ENCODE measurements around the gene PLXDC1.
"Not testable (repeated sequence)": the region's sequence is repeated elsewhere in the genome, so short reads cannot be mapped to it uniquely, and the experiment has no call there.

PLXDC1 gene

DNA sequence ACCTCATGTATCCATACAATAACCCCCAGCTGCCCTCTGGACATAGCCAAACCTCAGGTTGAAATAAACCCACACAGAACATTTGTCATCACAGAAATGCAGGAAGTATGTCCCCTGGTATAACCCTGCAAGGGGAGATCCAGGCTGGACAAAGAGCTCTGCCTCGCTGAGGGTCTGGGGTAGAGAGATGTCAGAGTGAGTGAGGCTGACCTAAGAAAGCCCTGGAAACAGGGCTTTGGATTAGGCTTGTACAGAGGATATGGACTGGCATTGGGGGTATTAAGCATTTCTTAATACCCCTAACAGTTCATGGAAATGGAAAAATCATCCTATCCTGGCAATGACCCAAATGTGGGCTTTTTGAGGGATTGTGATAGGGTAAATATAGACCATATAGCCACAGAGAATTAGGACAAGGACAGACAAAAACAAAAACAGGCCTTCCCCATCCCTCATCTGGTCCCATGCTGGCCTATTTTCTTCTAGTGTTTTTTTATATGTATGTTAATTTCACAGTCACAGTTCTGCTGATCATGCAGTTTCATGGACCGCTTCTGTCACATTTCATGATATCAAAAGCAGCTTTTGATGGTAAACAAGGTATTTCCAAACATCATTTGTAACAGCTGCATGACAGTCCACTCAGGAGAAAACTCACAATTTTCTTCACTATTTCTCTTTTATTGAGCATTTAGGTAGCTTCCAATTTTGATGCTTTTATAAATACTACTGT lies 26.1 kb downstream of the PLXDC1 start:
- no peak for DNase-seq (ENCODE audit: low read depth)

DNA sequence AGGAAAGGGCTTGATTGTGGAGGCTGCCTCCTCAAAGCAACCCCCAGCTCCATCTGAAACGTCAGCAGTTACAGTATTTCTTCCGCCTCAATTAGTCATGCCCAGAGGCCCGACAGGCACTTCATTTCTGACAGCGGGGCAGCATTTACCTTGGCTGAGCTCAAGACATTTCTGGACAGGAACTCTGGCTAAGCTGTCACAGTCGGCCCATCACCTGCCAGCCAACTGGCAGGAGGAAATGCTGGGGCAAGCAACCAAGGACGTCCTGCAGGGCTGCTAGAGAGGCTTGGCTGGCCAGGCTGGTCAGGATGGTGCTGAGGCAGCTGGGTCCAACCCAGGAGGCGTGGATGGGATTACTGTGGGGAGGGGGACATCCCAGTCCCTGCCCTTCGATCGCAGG lies 27.8 kb downstream of the PLXDC1 start:
- no peak for DNase-seq (ENCODE audit: low read depth)

DNA sequence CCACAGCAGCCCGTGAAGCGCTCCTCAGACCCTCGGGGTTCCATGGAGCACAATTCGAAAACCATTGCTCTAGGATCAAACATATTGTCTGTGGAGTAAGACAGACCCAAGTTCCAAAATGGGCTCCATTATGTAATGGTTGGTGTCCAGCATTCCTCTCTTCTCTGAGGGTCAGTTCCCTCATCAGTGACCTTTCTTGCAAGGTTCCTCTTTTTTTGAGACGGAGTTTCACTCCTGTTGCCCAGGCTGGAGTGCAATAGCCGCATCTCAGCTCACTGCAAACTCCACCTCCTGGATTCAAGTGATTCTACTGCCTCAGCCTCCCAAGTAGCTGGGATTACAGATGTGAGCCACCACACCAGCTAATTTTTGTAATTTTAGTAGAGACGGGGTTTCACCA lies 28.4 kb downstream of the PLXDC1 start:
- no peak for DNase-seq (ENCODE audit: low read depth)

DNA sequence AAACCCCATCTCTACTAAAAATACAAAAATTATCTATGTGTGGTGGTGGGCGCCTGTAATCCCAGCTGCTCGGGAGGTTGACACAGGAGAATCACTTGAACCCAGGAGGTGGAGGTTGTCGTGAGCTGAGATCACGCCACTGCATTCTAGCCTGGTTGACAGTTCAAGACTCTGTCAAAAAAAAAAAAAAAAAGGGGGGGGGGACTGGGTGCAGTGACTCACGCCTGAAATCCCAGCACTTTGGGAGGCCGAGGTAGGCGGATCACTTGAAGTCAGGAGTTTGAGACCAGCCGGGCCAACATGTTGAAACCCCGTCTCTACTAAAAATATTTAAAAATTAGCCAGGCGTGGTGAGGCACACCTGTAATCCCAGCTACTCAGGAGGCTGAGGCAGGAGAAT lies 29.5 kb downstream of the PLXDC1 start:
- DNase-seq (ENCODE audit: low read depth) = not testable (repeated sequence)

DNA sequence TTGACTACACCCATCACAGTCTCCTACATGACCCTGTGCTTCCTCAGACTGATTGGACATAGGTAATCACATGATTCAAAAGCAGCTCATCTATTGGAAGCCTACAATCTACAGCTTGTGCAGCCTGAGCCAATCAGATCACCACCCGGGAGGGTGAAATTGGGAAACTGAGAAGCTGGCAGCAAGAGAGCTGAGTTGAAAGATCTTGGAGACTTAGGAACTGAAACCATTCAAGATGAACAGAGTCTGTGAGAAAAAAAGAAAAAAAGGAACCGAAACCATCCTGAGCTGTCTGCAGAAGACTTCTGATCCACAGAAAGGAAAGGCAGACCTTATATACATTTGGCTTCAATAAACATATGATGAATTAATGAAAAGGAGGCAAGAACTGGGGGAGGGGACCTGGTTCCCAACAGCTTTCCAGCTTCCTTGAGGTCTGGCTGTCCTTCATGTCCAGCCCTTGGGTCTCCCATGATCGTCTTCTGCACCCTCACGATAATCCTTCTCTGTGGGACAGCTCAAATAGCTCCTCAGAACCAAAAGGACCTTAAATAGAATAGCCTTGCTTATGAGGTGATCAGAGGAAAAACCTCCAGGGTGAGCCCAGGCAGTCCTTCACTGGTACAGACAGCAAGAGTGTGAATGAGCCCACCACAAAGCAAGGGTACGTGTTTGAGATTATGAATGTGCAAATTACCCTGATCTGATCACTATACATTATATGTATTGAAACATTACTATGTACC lies 32.6 kb downstream of the PLXDC1 start:
- DNase-seq (ENCODE audit: low read depth) = no peak

DNA sequence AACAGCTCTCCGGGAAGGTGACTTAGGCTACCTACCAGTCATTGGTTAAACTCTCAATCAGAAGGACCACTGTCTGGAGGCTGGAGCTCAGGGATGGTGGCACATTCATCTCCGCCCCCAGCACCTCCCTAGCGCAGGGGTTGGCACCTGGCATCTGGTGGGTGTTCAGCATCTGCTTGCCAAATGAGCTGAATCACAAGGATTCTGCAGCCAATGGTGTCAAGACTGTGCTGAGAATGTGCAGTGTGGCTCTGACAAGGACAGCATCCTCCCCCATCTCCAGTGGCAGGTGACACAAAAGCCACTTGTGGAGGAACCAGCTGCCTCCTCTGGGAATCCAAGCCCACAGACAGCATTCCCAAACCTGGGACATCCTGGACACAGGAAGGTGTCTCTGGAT lies 35.2 kb downstream of the PLXDC1 start:
- DNase-seq (ENCODE audit: low read depth) = no peak

DNA sequence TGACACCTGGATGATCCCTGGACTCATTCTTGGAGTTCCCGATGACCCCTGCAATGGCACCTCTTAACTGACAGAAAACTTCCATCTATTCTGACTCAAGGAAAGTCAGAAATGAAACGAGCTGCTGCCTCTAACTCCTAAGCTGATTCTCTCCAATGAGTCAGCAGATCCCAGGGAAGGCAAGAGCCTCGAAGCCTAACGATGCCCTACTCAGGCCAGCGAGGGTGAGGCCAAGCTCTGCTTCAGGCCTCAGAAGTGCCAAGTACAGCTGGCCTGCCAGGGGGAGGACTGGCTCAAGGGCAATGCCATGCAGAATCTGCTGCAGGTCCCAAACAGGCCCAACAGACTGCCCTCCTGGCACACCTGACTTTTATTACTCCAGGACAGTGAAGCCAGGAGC lies 36.3 kb downstream of the PLXDC1 start:
- no peak for DNase-seq (ENCODE audit: low read depth)

DNA sequence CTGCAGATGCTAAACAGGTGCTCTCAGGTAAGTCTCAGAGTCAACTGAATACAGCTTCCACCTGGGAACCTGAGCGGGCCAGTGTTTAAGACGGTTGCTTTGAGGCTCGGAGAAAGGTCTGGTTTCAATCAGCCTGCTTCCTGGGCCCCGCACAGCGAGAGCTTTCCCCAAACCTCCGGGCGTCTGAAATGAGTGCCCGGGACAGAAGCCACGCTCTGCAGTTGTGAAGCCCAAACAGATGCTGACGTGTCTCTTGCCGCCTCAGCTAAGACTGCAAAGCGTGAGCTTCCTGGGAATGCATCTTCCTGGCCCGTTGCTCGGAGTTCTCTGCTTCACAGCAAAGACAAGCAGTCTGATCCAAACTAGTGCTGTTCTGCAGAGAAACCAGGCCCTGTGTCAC lies 36.7 kb downstream of the PLXDC1 start:
- DNase-seq (ENCODE audit: low read depth) = no peak

DNA sequence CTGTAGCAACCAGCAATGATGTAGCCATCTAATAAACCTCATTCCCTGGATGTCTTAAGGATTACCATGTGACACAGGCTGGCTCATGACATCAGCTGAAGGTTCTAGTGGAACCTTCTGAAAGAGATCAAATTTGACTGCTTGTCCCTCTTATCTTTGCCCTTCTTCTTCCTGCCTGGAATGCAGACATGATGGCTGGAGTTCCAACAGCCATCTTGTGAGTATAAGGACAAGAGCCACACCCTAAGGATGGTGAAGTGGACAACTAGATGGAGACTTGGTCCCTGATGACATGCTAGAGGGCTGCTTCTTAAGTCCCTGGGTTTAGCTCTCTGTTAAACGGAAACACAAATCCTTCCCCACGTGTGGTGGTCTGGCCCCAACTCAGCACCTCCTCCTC lies 37.6 kb downstream of the PLXDC1 start:
- no peak for DNase-seq (ENCODE audit: low read depth)

DNA sequence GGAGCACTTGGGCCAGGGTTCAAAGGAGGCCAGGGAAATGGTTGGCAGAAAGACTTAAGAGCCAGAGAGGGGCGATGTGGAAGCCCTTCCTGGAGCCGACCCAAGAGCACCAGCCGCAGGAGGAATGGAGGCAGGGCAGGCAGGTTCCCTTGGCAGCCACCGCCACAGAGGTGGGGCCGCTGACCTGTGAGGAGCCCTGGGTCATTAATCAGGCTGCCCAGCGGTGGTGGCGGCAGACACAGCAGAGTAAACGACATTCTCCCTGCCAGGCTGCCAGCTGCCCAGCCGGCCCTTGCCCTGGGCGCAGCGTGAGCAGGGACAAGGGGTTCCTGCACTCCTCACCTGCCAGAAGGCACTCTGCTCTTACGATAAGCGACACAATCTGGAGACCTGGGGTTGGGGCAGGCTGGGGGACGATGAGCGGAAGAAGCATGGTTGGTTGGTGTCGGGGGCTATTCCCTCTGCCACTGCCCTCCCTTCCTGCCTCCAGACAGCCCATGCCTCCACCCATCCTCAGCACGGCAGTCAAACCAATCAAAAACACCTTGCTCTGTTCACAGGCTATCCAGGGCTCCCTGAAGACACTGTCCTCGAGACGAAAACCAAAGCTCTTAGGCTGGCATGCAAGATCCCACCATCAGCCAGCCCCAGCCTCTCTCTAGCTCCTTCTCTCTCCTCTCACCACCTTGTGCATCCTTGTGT lies 40.9 kb downstream of the PLXDC1 start:
- DNase-seq (ENCODE audit: low read depth) = no peak

DNA sequence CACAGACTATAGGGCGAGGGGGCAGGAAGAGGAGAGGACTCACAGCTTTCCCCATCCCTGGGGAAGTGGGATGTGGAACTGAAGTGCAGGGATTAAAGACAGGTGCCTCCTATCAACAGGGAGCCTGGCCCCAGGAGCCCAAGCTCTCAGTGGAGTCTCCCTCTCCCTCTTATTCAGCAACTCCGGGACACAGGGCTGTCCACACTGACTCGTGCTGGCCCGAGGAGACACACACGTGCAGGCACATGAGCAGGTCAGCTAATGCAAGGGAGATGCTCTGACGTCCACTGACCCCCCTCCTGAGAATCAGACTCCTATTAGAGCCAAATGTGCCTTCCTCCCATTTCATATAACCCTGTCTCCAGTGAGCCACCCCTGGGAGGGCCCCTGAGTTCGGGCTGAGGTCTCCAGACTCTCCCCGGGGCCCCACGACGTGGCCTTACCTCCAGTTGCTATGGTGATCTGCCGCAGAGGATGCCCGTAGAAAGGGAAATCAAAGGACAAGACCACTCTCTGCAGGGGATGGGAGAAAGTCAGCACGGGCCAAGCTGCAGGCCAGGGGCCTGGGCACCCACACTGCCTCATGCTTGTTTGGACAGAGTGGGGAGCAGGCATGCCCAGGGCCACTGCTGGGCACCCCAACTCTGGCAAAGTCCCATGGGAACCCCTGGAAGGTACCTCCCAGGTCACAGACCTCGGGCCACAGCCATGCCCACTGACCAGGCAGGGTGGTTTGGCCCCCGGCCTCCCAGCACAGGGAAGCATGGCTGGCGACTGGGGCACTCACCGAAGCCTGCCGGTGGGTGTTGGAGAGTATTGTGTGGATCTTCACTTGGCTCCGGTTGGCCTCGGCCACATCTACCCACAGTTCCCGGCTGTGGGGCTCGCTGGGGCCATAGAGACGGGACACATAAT lies 42.7 kb downstream of the PLXDC1 start:
- no peak for DNase-seq (ENCODE audit: low read depth)

DNA sequence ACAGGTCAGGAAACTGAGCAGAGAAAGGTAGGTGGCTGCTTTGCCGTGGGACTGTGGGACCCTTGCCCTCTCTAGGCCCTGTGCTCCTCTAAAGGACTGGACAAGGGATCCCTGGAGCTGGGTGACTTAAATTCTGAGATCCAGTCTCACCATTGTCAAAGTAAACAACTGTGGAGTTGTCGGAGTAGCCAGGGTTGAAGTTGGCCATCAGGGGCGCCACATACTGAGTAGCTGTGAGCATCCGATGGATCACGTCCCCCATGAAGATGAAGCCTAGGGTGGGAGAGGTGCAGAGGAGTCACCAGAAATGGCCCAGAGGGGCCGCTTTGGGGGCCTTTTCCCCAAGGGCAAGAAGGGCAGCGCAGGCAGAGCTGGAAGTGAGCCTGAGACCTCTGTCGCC lies 43.5 kb downstream of the PLXDC1 start:
- DNase-seq (ENCODE audit: low read depth) = no peak

DNA sequence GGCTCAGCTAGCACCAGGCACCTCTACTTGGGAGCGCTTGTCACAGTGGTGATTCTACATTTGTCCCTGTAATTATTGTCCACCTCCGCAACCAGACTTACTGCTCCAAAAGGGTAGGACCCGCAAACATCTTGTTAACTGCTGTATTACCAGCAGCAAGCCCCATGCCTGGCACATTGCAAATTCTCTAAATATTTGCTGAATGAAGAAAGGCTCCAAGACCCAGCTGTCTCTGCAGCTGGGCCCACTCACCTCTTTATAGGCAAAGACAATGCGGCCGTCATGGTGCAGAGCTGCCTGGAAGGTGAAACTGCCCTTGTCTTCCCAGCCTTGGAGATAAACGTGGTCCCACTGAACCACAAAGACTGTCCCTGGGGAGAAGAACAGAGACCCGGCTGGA lies 44.3 kb downstream of the PLXDC1 start:
- no peak for DNase-seq (ENCODE audit: low read depth)

DNA sequence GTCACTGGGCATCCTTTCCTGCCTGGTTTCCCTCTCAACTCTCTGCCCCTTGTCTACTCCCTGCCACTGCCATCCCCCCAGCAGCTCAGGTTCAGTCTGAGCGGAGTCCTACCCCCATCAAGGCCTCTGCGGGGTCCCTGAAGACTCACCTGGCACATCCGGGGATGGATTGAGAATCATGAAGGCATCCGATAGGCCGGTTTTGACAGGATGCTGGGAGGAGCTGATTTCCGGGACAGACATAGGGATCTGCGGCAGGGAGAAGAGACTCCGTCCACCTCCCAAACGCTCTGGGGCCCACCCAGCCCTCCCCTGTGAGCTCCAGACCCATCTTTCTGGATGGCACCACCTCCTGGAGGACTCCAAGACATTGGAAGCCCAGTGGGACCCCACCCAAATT lies 45.7 kb downstream of the PLXDC1 start:
- DNase-seq (ENCODE audit: low read depth) = no peak

DNA sequence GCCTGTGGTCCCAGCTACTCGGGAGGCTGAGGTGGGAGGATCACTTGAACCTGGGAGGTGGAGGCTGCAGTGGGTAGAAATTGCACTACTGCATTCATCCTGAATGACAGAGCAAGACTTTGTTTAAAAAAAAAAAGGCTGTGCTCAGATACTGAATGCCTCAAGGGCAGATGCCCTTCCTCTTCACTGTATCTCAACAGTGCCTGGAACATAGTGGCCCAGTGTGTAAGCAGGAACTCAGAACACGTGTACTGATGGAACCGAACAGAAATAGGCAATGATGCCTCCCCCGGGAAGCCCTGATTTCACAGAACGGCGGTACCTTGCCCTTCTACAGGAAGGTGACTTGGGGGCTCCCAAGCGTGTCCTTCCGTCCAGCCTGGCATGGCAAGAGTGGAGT lies 46.8 kb downstream of the PLXDC1 start:
- DNase-seq (ENCODE audit: low read depth) = no peak

DNA sequence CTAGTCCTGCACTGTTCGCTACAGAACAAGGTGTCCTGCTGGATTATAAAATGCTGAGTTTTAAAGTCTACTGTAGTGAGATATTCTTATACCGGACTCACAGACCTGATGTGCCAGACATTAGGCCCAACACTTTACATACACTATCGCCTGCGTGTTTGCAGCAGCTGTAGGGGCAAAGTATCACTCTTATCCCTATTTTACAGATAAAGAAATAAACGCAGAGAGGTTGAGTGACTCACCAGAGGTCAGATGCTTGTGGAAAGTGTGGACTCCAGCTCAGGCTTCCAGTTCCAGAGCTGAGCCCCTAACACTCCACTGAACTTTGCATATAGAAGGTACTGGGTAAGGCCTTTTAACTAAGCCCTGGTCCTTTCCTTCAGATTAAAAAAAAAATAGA lies 47.4 kb downstream of the PLXDC1 start:
- no peak for DNase-seq (ENCODE audit: low read depth)

DNA sequence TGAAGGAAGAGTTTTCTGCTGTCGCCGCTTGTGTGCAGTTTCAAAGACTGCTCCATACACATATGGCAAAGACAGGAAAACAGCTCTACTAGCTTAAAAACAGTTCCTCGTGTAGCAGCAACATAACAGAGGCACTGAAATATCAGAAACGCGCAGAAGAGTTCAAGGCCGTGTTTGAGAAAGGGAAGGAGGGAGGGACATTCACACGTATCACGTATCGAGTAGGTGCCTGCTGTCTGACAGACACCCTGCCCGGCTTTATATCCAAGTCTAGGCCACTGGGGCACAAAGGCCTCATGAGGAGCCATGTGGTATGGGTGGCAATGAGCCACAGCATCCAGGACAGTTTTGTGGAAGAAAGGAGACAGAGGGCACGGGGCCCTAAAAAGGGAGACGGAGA lies 50.3 kb downstream of the PLXDC1 start:
- DNase-seq (ENCODE audit: low read depth) = no peak

DNA sequence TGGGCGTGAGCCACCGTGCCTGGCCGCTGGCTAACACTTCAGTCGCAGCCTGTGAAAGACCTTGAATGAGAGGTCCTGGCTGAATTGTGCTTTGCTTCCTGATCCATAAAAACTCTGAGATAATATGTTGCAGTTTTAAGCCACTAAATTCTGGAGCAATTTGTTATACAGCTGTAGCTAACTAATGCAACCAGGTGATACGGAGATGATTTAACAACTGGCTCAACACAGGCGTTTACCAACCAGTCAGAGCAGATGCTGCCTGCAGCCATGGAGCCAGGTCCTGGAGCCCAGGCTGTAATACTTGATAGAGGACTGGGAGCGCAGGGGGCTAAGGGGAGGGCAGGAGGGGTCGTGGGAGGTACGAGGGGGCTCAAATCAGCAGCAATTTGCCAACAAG lies 50.9 kb downstream of the PLXDC1 start:
- no peak for DNase-seq (ENCODE audit: low read depth)

DNA sequence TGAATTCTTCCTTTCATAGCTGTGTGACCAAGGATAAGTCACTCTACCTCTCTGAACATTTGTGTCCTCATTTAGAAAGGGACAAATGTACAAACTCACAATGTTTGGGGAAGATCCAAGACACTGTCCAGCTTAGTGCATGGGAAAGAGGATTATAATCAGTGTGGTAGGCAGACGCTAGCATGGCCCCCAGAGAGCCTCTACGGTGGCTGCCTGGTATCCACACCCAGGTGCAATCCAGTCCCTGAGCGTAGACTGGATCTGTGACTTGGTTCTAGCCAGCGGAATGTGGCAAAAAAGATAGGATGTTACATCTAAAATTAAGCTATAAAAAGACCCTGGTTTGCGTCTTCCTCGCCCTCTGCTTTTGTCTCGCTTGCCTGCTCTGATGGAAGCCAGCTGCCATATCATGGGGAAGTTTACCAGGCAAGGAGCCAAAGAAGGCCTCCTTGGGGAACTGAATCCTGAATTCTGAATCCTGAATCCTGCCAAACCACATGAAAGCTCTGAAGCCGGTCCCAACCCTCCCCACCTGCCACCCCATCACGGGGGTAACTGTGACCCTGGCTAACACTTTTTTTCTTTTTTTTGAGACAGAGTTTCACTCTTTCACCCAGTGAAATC lies 51.7 kb downstream of the PLXDC1 start:
- DNase-seq (ENCODE audit: low read depth) = no peak

DNA sequence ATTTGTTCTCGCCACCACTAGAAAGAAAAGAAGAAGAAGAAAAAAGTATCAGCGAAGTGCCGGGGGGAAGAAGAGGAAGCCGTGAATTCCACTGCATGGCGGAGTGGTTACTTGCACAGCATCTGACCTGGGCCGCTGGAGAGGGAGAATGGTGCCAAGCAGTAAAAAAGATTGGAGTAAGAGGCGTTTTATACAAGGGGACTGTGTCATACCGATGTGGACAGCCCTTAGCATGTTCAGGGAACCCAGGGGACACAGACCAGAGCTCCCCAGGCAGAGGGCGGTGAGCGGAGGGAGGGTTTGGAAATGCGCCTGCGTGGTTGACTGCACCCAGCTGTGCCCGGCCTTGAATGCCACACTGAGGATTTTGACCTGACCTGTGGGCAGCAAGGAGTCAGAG lies 52.8 kb downstream of the PLXDC1 start:
- DNase-seq (ENCODE audit: low read depth) = no peak

DNA sequence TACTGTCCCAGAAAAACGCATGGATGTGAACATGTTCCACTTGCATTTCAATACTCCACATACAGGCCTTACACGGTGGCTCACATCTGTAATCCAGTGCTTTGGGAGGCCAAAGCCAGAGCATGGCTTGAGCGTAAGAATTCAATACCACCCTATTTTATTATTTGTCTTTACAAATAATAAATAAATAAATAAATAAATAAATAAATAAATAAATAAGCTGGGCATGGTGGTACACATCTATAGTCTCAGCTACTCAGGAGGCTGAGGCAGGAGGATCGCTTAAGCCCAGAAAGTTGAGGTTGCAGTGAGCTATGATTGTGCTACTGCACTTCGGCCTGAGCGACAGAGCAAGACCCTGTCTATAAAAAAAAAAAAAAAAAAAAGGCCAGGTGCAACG lies 53.9 kb downstream of the PLXDC1 start:
- DNase-seq (ENCODE audit: low read depth) = no peak

DNA sequence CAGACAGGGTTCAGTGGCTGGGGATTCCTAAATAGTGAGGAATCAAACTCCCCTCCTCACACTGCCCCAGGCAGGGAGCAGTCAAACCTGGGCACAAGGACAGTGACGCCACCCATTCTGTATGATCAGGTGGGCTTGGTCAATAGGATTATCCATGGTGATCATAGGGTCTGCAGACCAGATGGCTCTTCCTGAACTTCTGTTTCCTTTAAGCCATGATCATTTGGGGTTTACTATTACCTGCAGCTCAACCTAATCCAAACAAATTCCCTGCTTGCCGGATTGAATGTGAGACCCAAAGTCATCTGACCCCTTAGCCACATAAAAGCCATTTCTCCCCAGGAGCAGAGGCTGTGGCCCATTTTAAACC lies 54.3 kb downstream of the PLXDC1 start:
- DNase-seq (ENCODE audit: low read depth) = no peak
